Gastroesophageal sphincter (tissue), 4 donors: ENCODE data around the gene CD3G. TPM values are rescaled to one million over a fixed set of nuclear protein-coding genes. Genes with fewer than 3 reads are reported as not detected.

Source experiments
- ATAC-seq: fragments of 150-250 bp; one replicate; pipeline ENCODE4 v1.9.1; 2016; ENCODE audit warnings: mild to moderate bottlenecking, moderate library complexity
- H3K27ac ChIP-seq, 4 donors: fragments of 200-600 bp; sonication (generic) in 3 of 4; 1 replicate in 3 of 4; 2 replicates in 1 of 4; pipeline ENCODE4 v1.5.1; 2016 to 2019
- H3K27me3 ChIP-seq: fragments of 200-600 bp; sonication (generic); one replicate; pipeline ENCODE4 v1.5.1; 2019
- H3K36me3 ChIP-seq, 2 donors: fragments of 200-600 bp; sonication (generic); one replicate each; pipeline ENCODE4 v1.5.1; 2019; ENCODE audit warnings: control low read depth in 1 of 2
- H3K4me1 ChIP-seq, 3 donors: fragments of 200-600 bp; sonication (generic); 1 replicate in 2 of 3; 2 replicates in 1 of 3; pipeline ENCODE4 v1.5.1; 2016 to 2019; ENCODE audit warnings: control low read depth in 2 of 3
- H3K4me3 ChIP-seq, 2 donors: fragments of 200-600 bp; sonication (generic); one replicate each; pipeline ENCODE4 v1.5.1; 2019; ENCODE audit warnings: mild to moderate bottlenecking in 1 of 2, moderate library complexity in 1 of 2
- H3K9me3 ChIP-seq, 3 donors: fragments of 200-600 bp; sonication (generic); one replicate each; pipeline ENCODE4 v1.5.1; 2017 to 2019; ENCODE audit warnings: control low read depth in 2 of 3
- EP300 ChIP-seq: sonication (generic); formaldehyde crosslinking; IDR thresholded peaks from one replicate; pipeline ENCODE4 v1.6.1; 2017; ENCODE audit warnings: antibody characterized with exemption, mild to moderate bottlenecking
- POLR2A ChIP-seq, 2 donors: fragments of 450-650 bp; IDR thresholded peaks; one replicate each; pipeline ENCODE4 v1.6.1; 2017; ENCODE audit warnings: antibody characterized with exemption in 2 of 2, mild to moderate bottlenecking in 2 of 2, moderate library complexity in 1 of 2
- POLR2AphosphoS5 ChIP-seq: sonication (generic); formaldehyde crosslinking; IDR thresholded peaks from one replicate; pipeline ENCODE4 v1.6.1; 2017; ENCODE audit warnings: antibody characterized with exemption
- WGBS, 2 donors: methylation state at CpG; one replicate each; pipeline ENCODE4 v1.1.5; 2018; ENCODE audit warnings: low coverage in 1 of 2; 5-methylcytosine and 5-hydroxymethylcytosine counted together
- total RNA-seq, 4 donors: library from RNA; depleted of rRNA; stranded (reverse); fragments of >200 nt; gene quantifications; one replicate each; pipeline ENCODE4 v1.1.0, GENCODE V29; 2016
- TF ChIP-seq, protein P1 (sequence below), 4 experiments: fragments of 200-600 bp in 2 of 4; fragments of 450-650 bp in 2 of 4; sonication (generic) in 1 of 4; IDR thresholded peaks; one replicate each; pipeline ENCODE4 v1.5.1; 2017 to 2019; ENCODE audit warnings: antibody characterized with exemption in 4 of 4, mild to moderate bottlenecking in 2 of 4, moderate library complexity in 2 of 4

Gene CD3G
- total RNA-seq, 4 donors from 2014 or later, result 0.10 to 1.3 (median 0.46) TPM; not detected in 1

DNA sequence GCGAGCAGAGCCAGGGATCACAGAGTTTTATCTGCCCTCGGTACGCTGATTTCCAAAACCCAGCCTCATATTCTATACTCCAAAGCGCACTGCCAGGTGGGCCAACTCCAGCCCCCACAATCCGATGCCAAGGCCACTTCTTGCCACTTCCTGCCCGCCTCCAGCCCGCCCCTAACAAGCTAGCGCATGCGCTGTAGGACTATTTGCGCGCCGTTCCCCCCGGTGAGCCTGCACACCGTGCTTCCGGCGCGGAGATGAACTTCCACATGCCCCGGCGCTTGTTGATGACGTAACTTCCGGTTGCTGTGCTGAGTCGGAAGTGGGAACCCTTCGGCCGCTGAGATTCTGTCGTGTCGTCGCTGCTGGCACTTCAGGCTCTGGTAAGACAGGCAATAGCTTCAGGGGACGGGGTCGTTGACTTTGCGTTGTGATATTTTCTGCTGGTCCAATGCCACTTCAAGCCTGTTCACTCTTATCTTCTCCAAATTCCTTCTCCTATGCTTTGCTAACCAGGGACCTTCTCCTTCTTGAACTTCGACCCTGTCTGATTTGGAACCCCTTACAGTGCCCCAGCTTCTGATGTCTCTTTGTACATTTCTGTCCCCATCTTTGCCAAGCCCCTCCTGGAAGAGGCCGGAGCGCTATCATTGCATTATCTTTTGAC is 15.3 kb downstream of the CD3G start, which contains the start of gene UBE4A:
TSS of gene UBE4A (plus strand) at position 306 of the 664 bp plus-strand sequence. CDS start 5,481 bp downstream, outside the sequence.
- Histone ChIP-seq H3K27me3 (no peaks in the 10 kb centered on the region), H3K9me3 (no peaks in the 10 kb centered on the region), H3K27ac (peak within 1 kb of the TSS; percentile 26 to 69 (median 58)), H3K4me3 (peak within 1 kb of the TSS; percentile 64 to 67), H3K36me3 (peaks cover 0 to 4% of the 10 kb centered on the region in 2 donors), H3K4me1 (peaks cover 0 to 24% (median 0%) of the 10 kb centered on the region in 3 donors)
- WGBS, 2 donors, result 10 to 24% methylated on average over 9 to 22 of the region's 33 CpGs
- TF ChIP-seq, protein P1, sequence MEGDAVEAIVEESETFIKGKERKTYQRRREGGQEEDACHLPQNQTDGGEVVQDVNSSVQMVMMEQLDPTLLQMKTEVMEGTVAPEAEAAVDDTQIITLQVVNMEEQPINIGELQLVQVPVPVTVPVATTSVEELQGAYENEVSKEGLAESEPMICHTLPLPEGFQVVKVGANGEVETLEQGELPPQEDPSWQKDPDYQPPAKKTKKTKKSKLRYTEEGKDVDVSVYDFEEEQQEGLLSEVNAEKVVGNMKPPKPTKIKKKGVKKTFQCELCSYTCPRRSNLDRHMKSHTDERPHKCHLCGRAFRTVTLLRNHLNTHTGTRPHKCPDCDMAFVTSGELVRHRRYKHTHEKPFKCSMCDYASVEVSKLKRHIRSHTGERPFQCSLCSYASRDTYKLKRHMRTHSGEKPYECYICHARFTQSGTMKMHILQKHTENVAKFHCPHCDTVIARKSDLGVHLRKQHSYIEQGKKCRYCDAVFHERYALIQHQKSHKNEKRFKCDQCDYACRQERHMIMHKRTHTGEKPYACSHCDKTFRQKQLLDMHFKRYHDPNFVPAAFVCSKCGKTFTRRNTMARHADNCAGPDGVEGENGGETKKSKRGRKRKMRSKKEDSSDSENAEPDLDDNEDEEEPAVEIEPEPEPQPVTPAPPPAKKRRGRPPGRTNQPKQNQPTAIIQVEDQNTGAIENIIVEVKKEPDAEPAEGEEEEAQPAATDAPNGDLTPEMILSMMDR (IDR thresholded peaks at IDR 0.05), result no peak
- TF ChIP-seq POLR2AphosphoS5 (peak; percentile 82), EP300 (no peak), POLR2A (IDR thresholded peaks at IDR 0.05) (peak in 1 of 2 donors; percentile 47)
- ATAC-seq, result peak; percentile 96

DNA sequence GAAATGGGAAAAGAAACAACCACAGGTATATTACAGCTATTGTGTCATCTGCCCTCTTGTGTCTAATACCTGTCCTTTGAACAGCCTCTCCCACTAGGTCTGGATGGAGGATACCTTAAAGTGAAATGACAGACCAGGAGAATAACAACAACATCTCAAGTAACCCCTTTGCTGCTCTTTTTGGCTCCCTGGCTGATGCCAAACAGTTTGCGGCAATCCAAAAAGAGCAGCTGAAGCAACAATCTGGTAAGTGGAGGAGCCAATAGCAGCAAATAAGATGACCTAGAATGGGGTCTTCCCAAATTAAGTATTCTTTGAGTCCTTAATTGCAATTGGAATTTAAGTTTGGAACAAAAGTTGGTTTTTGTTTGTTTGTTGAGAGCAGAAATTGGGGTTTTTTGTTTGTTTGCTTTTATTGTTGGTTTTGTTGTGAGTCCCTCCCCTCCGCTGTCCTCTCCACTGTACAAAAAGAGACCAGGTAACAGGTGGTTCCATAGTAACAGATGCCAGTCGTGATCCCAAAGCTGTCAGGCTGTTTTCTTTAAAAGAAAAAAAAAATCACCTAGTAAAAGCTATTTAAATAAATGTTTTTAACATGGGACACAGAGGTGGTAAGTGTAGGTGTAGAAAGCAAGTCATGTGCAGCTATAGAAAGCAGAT is 20.9 kb downstream of the CD3G start:
- TF ChIP-seq, protein P1 (IDR thresholded peaks at IDR 0.05), result no peak
- TF ChIP-seq POLR2AphosphoS5 (no peak), POLR2A (IDR thresholded peaks at IDR 0.05) (no peak), EP300 (no peak)
- H3K27me3 ChIP-seq, result no peaks in the 10 kb centered on the region
- no peak overlapping the region for H3K4me3 ChIP-seq
- no peaks in the 10 kb centered on the region for H3K9me3 ChIP-seq
- no peak for ATAC-seq
- H3K36me3 ChIP-seq, result peaks cover 0 to 61% of the 10 kb centered on the region in 2 donors
- WGBS, 2 donors, result 86 to 92% methylated on average over 2 of the region's 3 CpGs
- H3K27ac ChIP-seq, result no peak overlapping the region
- peaks cover 0 to 21% (median 0%) of the 10 kb centered on the region in 3 donors for H3K4me1 ChIP-seq

DNA sequence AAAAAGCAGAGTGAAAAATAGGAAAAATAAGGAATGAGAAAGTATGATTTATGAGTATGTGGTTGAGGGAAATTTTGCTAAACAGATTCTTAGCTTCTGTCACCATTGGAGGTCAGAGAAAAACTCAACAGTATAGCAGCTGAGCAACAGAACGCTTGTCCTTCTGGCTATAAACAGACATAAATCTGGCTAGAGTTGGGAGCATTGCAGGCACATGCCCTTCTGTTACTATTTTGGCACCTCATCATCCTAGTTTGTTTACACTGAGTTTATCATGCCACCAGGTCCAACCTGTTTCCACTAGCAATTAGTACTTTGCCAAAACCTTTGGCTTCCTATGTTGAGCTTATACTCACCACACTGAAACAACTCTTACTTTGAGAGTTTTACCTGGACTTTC is 22.1 kb downstream of the CD3G start:
- 89 to 100% methylated on average over 1 of the region's 1 CpG for WGBS, 2 donors
- Histone ChIP-seq H3K27me3 (no peaks in the 10 kb centered on the region), H3K36me3 (peaks cover 0 to 73% of the 10 kb centered on the region in 2 donors), H3K4me3 (no peak overlapping the region), H3K27ac (no peak overlapping the region), H3K4me1 (peaks cover 0 to 9% (median 0%) of the 10 kb centered on the region in 3 donors), H3K9me3 (no peaks in the 10 kb centered on the region)
- TF ChIP-seq POLR2AphosphoS5, result no peak
- ATAC-seq, result no peak

DNA sequence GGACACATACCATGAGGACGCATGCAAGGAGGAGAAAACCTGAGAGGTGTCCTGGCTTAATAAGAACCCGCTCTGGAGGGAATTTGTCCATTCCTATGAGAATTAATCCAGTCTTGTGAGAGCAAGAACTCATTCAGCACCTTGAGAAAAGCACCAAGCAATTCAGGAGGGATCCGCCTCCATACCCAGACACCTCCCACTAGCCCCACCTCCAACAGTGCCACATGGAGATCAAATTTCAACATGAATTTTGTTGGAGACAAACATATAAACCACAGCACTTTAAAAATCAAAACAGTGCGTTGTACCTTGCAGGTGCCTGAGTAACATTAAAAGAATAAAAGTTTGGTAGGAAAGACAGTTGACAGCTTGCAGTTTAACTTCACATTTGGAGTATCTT is 26.6 kb downstream of the CD3G start:
- no peaks in the 10 kb centered on the region for H3K27me3 ChIP-seq
- no peak overlapping the region for H3K4me3 ChIP-seq
- no peak for ATAC-seq
- no peak overlapping the region for H3K27ac ChIP-seq
- peaks cover 0 to 100% of the 10 kb centered on the region in 2 donors for H3K36me3 ChIP-seq
- no peak for TF ChIP-seq EP300
- no peak for TF ChIP-seq POLR2AphosphoS5
- no peak for TF ChIP-seq POLR2A (IDR thresholded peaks at IDR 0.05)
- TF ChIP-seq, protein P1 (IDR thresholded peaks at IDR 0.05), result no peak
- H3K9me3 ChIP-seq, result no peaks in the 10 kb centered on the region
- WGBS, 2 donors, result 92 to 93% methylated on average over 2 to 4 of the region's 4 CpGs
- H3K4me1 ChIP-seq, result no peaks in the 10 kb centered on the region

DNA sequence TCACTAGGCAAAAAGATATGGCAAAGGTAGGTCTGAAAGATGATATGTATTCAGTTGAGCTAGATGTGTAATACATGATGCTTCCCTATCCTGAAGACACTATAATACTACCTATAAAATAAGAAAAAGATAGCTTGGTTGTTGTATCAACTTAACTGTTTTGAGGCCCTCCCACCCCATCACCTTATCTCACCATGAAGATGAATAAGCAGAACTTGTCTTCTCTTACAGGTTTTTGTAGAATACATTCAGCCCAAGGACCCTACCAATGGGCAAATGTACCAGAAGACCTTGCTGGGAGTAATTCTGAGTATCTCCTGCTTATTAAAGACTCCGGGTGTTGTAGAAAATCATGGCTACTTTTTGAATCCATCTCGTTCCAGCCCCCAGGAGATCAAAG is 29.1 kb downstream of the CD3G start:
- H3K4me3 ChIP-seq, result no peak overlapping the region
- no peaks in the 10 kb centered on the region for H3K9me3 ChIP-seq
- H3K36me3 ChIP-seq, result peaks cover 0 to 99% of the 10 kb centered on the region in 2 donors
- no peaks in the 10 kb centered on the region for H3K4me1 ChIP-seq
- no peaks in the 10 kb centered on the region for H3K27me3 ChIP-seq
- no peak overlapping the region for H3K27ac ChIP-seq
- TF ChIP-seq, protein P1 (IDR thresholded peaks at IDR 0.05), result no peak
- no peak for TF ChIP-seq POLR2A (IDR thresholded peaks at IDR 0.05)
- no peak for TF ChIP-seq POLR2AphosphoS5
- TF ChIP-seq EP300, result no peak
- WGBS, 2 donors, result 94 to 100% methylated on average over 1 to 2 of the region's 2 CpGs
- ATAC-seq, result no peak
